Measurements from ENCODE around the gene CCDC188. TPM values are rescaled to one million over a fixed set of nuclear protein-coding genes. Genes with fewer than 3 reads are reported as not detected.

CCDC188 gene
- total and polyA plus RNA-seq, 9 of the 15 experiments (the other 6 are each of a cell fraction or from before 2014, with no cell fraction given), result not detected

- no peak for TF ChIP-seq FOXJ3 (CRISPR knock-in tag; IDR thresholded peaks at IDR 0.05)
- TF ChIP-seq SAFB2 (IDR thresholded peaks at IDR 0.05; ENCODE audit: borderline replicate concordance, low read depth, low read length, severe bottlenecking), result no peak
- no peak for TF ChIP-seq TBP (optimal IDR thresholded peaks at IDR 0.05; ENCODE audit: low read depth, low read length)
- no peak for TF ChIP-seq EZH2 (IDR thresholded peaks at IDR 0.05; ENCODE audit: borderline replicate concordance, low read depth, low read length)
- TF ChIP-seq EP300 (IDR thresholded peaks at IDR 0.05; ENCODE audit: low read length), result no peak
- TF ChIP-seq IFI16 (CRISPR knock-in tag; IDR thresholded peaks at IDR 0.05), result no peak; the same call in 1 of the 2 replicates
- no peak for TF ChIP-seq CSDE1 (IDR thresholded peaks at IDR 0.05)
- no peak for TF ChIP-seq ZNF584 (CRISPR knock-in tag; IDR thresholded peaks at IDR 0.05; ENCODE audit: low read depth)
- no peak for TF ChIP-seq CAMTA2 (CRISPR knock-in tag; conservative IDR thresholded peaks at IDR 0.05)
- TF ChIP-seq MAZ (CRISPR knock-in tag; conservative IDR thresholded peaks at IDR 0.05 in 1 of 2, IDR thresholded peaks at IDR 0.05 in 1 of 2), result peak in 1 of 2 experiments; percentile 64; a peak in 1 of 4 replicates
- no peak for TF ChIP-seq SMAD2 (IDR thresholded peaks at IDR 0.05; ENCODE audit: low read depth, low read length)
- TF ChIP-seq CHAMP1 (IDR thresholded peaks at IDR 0.05), result no peak
- no peak for TF ChIP-seq ZKSCAN1 (IDR thresholded peaks at IDR 0.05; ENCODE audit: low read depth, low read length)
- TF ChIP-seq FOXK1 (CRISPR knock-in tag; IDR thresholded peaks at IDR 0.05; ENCODE audit: borderline replicate concordance), result no peak
- TF ChIP-seq CREB5 (CRISPR knock-in tag; IDR thresholded peaks at IDR 0.05), result no peak
- no peak for TF ChIP-seq ZBTB12 (CRISPR knock-in tag; IDR thresholded peaks at IDR 0.05)
These were observed 18.8 kb downstream of the CCDC188 start (continued) for GRCh38 chr22:20131859-20132685.
